HG03095 (cell line): Measurements from ENCODE around the gene RPL39L.
A peak's percentile ranks its signal among the peaks of the same experiment; 100 is the strongest.
"Not testable (repeated sequence)": the region's sequence is repeated elsewhere in the genome, so short reads cannot be mapped to it uniquely, and the experiment has no call there.

Experiments used
- ATAC-seq: cut with Tn5 transposase; IDR thresholded peaks from one replicate; pipeline ENCODE4 v1.9.1; 2021; ENCODE audit warnings: moderate library complexity; ENCODE audit not compliant: unreplicated experiment

The RPL39L gene

GRCh38 chr3:187145149-187145895, 6.0 kb upstream of the RPL39L start:
- no peak for ATAC-seq

- ATAC-seq: no peak
Observed at GRCh38 chr3:187139895-187140253, 578 bp upstream of the RPL39L start.

GRCh38 chr3:187136936-187137335, 2.4 kb downstream of the RPL39L start:
- no peak for ATAC-seq

GRCh38 chr3:187136337-187136736, 3.0 kb downstream of the RPL39L start:
- ATAC-seq: no peak

- not testable (repeated sequence) for ATAC-seq
Observed at GRCh38 chr3:187135172-187135690, 4.1 kb downstream of the RPL39L start.

- not testable (repeated sequence) for ATAC-seq
Observed at GRCh38 chr3:187133181-187133580, 6.1 kb downstream of the RPL39L start.

GRCh38 chr3:187132666-187133065, 6.6 kb downstream of the RPL39L start:
- ATAC-seq: no peak

GRCh38 chr3:187131981-187132380, 7.3 kb downstream of the RPL39L start:
- ATAC-seq: no peak

GRCh38 chr3:187130346-187131066, 8.8 kb downstream of the RPL39L start:
- ATAC-seq: peak; percentile 61

GRCh38 chr3:187125319-187126031, 13.8 kb downstream of the RPL39L start:
- peak; percentile 87 for ATAC-seq

GRCh38 chr3:187122261-187122660, 17.0 kb downstream of the RPL39L start:
- no peak for ATAC-seq

- no peak for ATAC-seq
Observed at GRCh38 chr3:187120326-187120725, 19.0 kb downstream of the RPL39L start.

- no peak for ATAC-seq
Observed at GRCh38 chr3:187114511-187114910, 24.8 kb downstream of the RPL39L start.

GRCh38 chr3:187112934-187113793, 26.1 kb downstream of the RPL39L start:
- no peak for ATAC-seq

- ATAC-seq: no peak
Observed at GRCh38 chr3:187110156-187110555, 29.1 kb downstream of the RPL39L start.

- ATAC-seq: no peak
Observed at GRCh38 chr3:187107989-187108388, 31.3 kb downstream of the RPL39L start.

- ATAC-seq: no peak
Observed at GRCh38 chr3:187105700-187106099, 33.6 kb downstream of the RPL39L start.

GRCh38 chr3:187104933-187105332, 34.4 kb downstream of the RPL39L start:
- no peak for ATAC-seq

GRCh38 chr3:187104342-187104741, 35.0 kb downstream of the RPL39L start:
- no peak for ATAC-seq

GRCh38 chr3:187103251-187103650, 36.0 kb downstream of the RPL39L start:
- ATAC-seq: no peak
